ENCODE results near the gene DLGAP1.

The DLGAP1 gene

GRCh38 chr18:3851159-3851558 is 603.9 kb downstream of the DLGAP1 start:
- DNase-seq: no peak

DNA sequence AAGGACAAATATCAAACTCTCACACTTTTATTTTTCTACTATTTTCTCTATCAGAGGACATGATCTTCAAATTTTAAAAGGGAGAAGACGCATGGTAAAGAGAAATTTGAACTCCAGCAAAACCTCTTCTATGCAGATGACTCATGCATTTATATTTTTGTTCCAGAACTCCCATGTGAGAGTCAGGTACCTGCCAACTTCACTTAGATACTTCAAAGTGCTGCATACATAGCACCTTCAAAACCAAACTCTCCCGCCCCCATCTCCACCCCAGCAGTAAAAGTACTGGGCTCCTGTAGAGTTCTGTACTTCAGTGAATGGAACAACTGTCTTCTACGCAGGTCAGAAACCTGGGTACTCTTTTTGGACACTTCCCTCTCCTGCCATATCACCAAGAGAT is 606.8 kb downstream of the DLGAP1 start:
- DNase-seq: no peak

DNA sequence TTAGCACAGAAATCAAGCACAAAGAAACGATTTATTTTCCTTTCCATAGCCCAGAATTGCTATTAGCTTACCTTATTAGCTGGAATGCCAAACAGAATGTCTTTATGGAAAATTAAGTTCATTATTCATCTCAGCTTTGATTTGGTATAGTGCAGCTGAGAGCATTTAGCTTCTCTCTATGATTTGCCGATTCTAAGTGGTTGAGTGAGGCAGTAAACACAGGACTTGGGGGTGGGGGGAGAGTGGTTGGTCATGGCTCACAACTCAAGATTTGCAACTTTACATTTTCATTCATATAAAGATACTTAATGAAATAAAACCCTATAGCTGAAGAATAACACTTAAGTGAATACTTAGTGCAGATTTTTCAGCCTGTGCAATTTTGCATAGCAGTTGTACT is 609.9 kb downstream of the DLGAP1 start:
- DNase-seq: no peak

DNA sequence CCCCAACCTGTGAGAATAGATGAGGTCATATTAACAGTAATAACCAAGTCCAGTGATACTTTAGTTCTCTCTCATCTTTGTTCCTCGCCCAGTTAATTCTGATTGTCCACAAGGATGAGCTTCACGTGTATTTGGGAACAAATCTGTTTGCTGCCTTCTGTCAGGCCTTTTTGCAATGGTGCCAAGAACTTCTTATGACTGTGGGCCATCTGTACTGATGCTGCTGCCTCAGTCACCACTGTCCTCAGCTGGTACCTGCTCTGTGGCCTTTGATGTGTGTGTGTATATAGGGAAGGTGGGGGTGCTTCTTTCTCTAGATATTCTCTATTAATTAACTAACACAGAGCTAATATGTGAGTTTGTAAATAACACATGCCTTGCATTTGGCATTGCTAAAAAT is 612.3 kb downstream of the DLGAP1 start:
- DNase-seq: no peak

GRCh38 chr18:3840766-3841165 is 614.3 kb downstream of the DLGAP1 start:
- no peak for DNase-seq

DNA sequence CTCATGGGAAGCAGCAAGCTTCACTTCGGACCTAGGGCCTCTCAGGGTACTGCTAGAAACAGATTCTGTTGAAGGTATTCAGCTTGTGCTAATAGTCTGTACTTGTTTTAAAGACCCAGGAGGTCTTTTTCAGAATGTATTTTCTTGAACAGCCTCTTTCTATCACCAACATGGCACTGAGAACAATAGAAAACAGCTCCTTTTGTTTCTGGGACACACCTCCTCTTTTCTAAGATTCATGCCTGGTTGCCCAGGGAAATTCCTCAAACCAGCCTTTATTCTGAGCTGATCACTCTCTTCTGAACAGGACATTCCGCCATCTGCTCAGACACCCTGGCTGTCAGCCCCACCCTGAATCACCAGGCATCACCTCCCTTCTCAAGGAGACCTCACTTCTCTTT is 615.5 kb downstream of the DLGAP1 start:
- no peak for DNase-seq

DNA sequence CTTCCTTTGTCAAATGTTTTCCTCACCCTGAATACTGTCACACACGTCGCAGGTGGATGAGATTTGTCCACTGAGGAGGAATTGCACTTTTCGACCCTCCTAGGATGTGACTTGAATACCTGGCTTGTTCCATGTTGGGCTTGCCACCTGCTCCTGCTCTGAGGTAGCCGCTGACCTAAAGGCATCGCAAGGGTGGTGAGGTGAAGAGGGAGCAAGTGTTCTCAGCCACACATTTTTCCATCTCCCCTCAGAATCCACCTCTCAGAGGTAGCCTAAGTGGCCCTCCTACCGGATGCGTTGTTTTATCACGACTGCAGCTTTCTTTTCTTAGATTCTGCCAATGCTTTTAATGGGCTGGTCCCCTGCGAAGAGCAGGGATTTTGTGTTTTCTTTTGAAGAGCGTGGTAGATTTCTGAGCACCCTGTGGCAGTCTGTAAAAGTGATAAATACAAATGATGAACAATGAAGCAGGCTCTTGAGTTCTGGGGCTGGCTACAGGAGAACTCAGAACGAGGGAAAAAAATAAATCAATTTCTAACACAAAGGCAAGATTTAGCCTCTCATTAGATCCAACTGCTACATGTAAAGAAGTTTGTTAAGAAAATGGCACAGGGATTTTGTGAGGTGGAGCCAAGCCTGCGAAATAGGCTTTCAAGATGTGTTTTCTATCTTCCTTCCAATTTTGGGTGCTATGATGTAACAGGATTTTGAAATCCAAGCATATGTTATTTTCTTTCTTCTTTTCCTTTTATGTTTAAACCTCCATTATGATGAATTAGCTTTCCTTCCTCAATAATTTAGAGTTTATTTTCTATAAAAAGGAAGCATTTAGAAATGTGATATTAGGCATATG is 618.4 kb downstream of the DLGAP1 start:
- no peak for DNase-seq

DNA sequence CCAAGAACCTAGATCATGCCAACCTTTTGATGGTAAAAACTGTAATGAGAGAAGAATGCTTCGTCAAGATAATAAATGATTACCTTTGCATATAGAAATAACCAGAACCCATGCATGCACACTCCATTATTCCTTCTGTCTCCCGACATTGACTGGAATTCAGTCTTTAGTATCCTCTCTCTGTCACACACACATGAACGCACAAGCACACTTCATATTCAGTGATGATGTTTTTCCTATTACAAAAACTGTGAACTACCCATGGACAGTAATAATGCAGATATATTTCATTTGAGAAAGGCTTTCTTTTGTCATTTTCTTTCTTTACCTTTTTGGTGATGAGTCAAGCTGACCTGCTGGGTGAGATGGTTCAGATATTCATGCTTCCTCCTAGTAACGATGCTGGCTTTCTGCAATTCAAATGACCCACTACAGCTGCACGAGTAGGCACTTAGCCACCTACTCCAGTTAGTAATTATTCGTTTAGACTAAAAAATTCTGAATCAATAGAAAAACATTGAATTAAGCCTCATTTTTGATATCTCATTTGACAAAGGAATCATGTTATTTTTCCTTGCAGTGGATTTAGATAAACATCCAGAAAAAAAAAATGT is 623.0 kb downstream of the DLGAP1 start:
- DNase-seq: no peak

DNA sequence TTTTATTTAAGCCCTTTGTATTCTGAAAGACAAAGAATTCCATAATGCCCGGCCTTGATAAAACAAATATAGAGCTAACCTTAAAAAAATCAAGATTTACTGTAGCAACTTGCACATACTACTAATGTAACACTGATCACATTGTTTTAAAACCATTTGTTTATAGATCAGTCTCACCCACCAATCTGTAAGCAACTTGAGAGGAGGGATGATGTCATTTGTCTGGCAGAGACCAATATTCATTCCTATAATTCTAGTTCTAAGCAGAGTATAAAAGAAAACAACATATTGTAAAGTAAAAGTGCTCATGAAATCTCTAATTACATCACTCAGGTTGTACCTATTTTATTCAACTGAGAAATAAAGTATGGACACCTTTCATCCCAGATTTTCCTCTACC is 624.5 kb downstream of the DLGAP1 start:
- DNase-seq: no peak

DNA sequence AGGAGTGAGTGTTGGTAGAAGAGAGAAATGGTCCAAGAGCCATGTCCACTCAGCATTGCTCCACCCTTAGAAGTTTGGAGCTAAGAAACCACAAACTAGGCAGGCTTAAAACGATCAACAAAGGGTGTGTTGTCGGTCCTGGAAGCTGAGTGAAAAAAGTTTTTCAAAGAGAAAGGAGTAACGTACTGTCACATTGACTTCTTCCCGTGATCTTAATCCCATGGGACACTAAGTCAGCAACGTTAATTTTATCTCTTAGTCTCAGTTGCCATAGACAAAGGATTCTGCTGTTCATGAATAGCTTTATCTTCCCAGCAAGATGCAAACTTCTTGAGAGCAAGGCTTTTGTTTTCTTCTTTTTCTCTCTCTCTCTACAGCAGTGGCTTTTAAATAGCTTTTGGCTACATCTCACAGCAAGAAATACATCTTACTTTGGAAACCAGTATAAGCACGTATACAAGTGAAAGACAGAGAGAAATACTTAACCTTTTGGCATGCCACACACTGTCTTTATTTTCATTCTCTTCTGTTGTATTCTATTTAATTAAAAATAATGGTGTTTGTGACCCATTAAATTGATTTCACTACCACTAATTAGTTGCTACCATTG is 627.8 kb downstream of the DLGAP1 start:
- DNase-seq: no peak

GRCh38 chr18:3826021-3826420 is 629.1 kb downstream of the DLGAP1 start:
- DNase-seq: no peak

DNA sequence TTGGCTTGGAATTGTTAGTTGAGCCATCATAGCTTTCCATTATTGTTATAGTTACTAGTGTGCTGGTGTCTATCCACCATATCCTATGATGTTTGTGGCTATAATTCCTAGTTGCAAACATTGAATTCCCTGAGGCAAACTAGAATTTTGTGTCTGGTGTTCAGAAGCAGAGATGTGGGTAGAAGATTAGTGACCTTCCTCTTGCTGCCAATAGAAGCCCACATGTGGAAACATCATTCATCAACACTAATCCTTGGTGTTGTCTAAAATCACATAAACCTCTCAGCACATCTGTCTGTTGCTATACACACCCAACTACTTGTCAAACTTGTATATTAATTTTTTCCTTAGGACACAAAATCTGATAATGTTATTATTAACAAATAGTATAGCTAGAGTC is 631.0 kb downstream of the DLGAP1 start:
- DNase-seq: no peak

- DNase-seq: no peak
Observed at GRCh38 chr18:3823073-3823472, 632.0 kb downstream of the DLGAP1 start.

GRCh38 chr18:3821524-3821923 is 633.6 kb downstream of the DLGAP1 start:
- DNase-seq: no peak

GRCh38 chr18:3819961-3820360 is 635.1 kb downstream of the DLGAP1 start:
- no peak for DNase-seq

DNA sequence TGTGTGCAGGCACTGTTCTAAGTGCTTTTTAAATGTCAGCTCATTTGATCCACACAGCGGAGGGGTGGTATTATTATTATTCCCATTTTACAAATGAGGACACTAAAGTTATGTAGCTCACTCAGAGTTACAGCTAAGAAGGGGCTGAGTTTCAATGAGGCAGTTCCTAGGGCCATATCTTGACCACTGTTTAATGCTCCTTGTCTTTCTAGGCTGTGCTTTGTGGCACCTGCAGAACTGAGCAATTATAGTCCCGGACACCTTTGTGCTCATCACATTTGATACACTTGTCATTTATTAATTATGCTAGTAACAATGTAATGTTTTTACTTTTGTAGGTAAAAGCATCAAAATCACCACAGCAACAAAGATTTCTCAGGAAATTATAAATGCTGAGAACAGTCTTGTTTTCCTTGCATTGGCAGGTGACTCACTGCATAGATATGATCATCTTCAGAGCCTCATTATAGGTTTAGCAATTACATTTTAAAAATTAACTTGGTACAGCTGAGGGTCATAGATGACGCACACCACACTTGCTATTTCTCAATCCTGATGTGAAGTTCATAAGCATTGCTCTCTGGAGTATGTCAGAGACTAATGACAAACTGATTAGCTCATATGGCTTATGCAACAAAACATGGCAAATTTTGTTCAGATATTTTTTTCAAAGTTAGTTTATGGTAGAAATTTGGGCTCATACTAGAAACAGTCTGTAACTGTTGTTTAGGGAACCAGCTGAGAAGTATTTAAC is 638.3 kb downstream of the DLGAP1 start:
- no peak for DNase-seq

- no peak for DNase-seq
Observed at GRCh38 chr18:3815991-3816390, 639.1 kb downstream of the DLGAP1 start.

- DNase-seq: no peak
Observed at GRCh38 chr18:3814816-3815215, 640.3 kb downstream of the DLGAP1 start.

GRCh38 chr18:3810296-3810695 is 644.8 kb downstream of the DLGAP1 start:
- peak in 1 of 2 donors; percentile 33 for DNase-seq

GRCh38 chr18:3808985-3809780 is 645.9 kb downstream of the DLGAP1 start:
- DNase-seq: no peak

DNA sequence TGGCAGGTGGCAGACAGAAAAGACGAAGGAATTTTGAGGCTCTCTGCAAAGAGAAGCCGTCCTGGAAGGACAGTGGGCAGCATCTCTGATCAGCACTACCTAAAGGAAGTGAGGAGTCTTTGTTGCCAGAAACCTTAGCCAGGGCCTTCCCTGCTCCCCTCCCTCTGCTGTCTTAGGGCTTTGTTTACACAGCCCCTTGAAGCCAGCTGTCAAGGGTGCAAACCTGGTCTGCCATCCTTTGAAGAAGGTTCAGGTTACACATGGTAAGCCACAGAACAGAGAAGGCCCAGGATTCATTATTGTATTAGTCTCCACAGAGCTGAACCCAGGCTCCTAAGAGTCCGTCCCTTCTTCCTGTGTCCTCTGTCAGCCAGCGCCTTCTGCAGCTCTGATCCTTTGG is 648.5 kb downstream of the DLGAP1 start:
- no peak for DNase-seq

DNA sequence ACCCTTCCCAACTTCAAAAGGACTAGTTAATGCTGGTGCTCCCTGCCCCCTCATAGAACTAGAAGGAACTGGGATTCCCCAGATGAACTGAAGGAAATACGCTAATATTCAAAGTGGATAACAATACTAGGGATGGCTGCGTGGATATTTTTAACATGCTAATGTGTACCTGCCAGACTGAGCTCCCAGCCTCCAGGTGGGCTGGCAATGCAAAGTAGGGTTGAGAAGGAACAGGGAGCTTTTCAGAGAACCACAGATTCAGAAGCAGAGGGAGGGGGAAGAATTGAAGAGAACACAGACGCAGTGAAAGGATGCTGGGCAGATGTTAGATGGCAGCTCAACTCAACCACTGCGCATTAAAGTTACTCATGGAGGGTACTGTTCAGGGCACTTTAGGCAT is 650.8 kb downstream of the DLGAP1 start:
- DNase-seq: no peak

DNA sequence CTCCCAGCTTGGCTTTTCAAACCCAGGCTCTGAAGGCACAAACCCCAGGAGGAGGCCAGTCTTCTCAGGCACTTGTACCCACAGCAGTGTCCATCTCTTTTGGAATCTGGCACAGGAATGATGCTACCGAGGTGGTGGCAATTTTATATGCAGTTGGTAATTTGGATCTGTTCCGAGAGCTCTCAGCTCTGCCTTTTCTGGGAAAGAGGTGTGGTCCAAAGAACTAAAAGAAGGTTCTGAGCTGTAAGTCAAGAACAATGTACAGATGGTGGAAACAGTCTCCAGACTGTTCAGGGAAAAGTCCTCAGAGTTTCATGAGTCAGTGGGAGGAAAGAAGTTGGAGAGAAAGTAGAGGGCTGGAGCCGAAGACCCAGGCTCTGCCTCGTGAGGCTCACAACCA is 651.8 kb downstream of the DLGAP1 start:
- DNase-seq: no peak

All from hippocampal formation (tissue), 2 donors.